ENCODE measurements around the gene ZNF768. TPM values are rescaled to one million over a fixed set of nuclear protein-coding genes. Genes with fewer than 3 reads are reported as not detected.
A peak's percentile ranks its signal among the peaks of the same experiment; 100 is the strongest.

Gene ZNF768
- total and polyA plus RNA-seq, 2 of the 13 experiments (the other 11 are each of a cell fraction or from before 2014, with no cell fraction given) = 26.7 to 34.4 TPM

GRCh38 chr16:30557957-30558788, 31.8 kb upstream of the ZNF768 start, which contains the start of gene ZNF764 (continued):
- TF ChIP-seq ARID5B (CRISPR knock-in tag; IDR thresholded peaks at IDR 0.05) = peak; percentile 54
- 0 out of 2 replicates have a peak, but pooled peaks have one; percentile 31 for TF ChIP-seq ZNF251 (CRISPR knock-in tag; IDR thresholded peaks at IDR 0.05)
- peak; percentile 61 for TF ChIP-seq NFYC (CRISPR knock-in tag; IDR thresholded peaks at IDR 0.05)
- peak; percentile 95 for TF ChIP-seq SP4 (CRISPR knock-in tag; IDR thresholded peaks at IDR 0.05)
- TF ChIP-seq FOXO4 (CRISPR knock-in tag; conservative IDR thresholded peaks at IDR 0.05) = peak; percentile 99
- 0 out of 2 replicates have a peak, but pooled peaks have one; percentile 38 for TF ChIP-seq ZZZ3 (CRISPR knock-in tag; IDR thresholded peaks at IDR 0.05; ENCODE audit: borderline replicate concordance)
- no peak; the same call in none of the 2 replicates for TF ChIP-seq BCL3 (CRISPR knock-in tag; IDR thresholded peaks at IDR 0.05)
- TF ChIP-seq ZFP36L2 (CRISPR knock-in tag; IDR thresholded peaks at IDR 0.05) = peak; percentile 46; the same call in 1 of the 2 replicates
- peak; percentile 99 for TF ChIP-seq GMEB1 (CRISPR knock-in tag; IDR thresholded peaks at IDR 0.05; ENCODE audit: borderline replicate concordance)
- peak; percentile 92 for TF ChIP-seq FOSL2 (CRISPR knock-in tag; IDR thresholded peaks at IDR 0.05)
- TF ChIP-seq RAD21 (CRISPR knock-in tag; IDR thresholded peaks at IDR 0.05) = peak; percentile 47
- peak; percentile 90 for TF ChIP-seq ZBED4 (CRISPR knock-in tag; IDR thresholded peaks at IDR 0.05; ENCODE audit: borderline replicate concordance)
- no peak for TF ChIP-seq ZNF326 (CRISPR knock-in tag; IDR thresholded peaks at IDR 0.05; ENCODE audit: borderline replicate concordance)

All from HepG2 (cell line).